T-helper 1 cell treated with Interleukin-12 subunit alpha and Interleukin-12 subunit beta and Interleukin-4 antibody, amounts not matched to agents 30 μg/mL and 1 μg/mL, for 36 hours (primary cell): ENCODE measurements around the gene SLC24A3.

ENCODE experiments used
- H3K27ac Mint-ChIP-seq: one replicate; pipeline ENCODE4 v1.8.0; 2021; ENCODE audit warnings: mild to moderate bottlenecking, mixed read lengths
- H3K27me3 Mint-ChIP-seq: one replicate; pipeline ENCODE4 v1.8.0; 2021; ENCODE audit warnings: low read depth, mixed read lengths
- H3K36me3 Mint-ChIP-seq: one replicate; pipeline ENCODE4 v1.8.0; 2021; ENCODE audit warnings: low read depth, mixed read lengths
- H3K4me1 Mint-ChIP-seq: one replicate; pipeline ENCODE4 v1.8.0; 2021; ENCODE audit warnings: low read depth, mixed read lengths
- H3K4me3 Mint-ChIP-seq: one replicate; pipeline ENCODE4 v1.8.0; 2021; ENCODE audit warnings: mild to moderate bottlenecking, moderate library complexity, mixed read lengths
- H3K9me3 Mint-ChIP-seq: one replicate; pipeline ENCODE4 v1.8.0; 2021; ENCODE audit warnings: mixed read lengths

The SLC24A3 gene

GRCh38 chr20:19711126-19711525 lies 498.7 kb downstream of the SLC24A3 start:
- Mint-ChIP-seq H3K27me3 (no peaks in the 10 kb centered on the region), H3K4me3 (no peak overlapping the region), H3K4me1 (no peaks in the 10 kb centered on the region), H3K27ac (no peak overlapping the region), H3K9me3 (peaks cover 3% of the 10 kb centered on the region), H3K36me3 (no peaks in the 10 kb centered on the region)

GRCh38 chr20:19712721-19713260 lies 500.3 kb downstream of the SLC24A3 start:
- H3K27me3 Mint-ChIP-seq: no peaks in the 10 kb centered on the region
- H3K36me3 Mint-ChIP-seq: no peaks in the 10 kb centered on the region
- no peak overlapping the region for H3K4me3 Mint-ChIP-seq
- H3K27ac Mint-ChIP-seq: no peak overlapping the region
- no peaks in the 10 kb centered on the region for H3K4me1 Mint-ChIP-seq
- peaks cover 5% of the 10 kb centered on the region for H3K9me3 Mint-ChIP-seq

GRCh38 chr20:19713822-19714578 lies 501.6 kb downstream of the SLC24A3 start:
- peaks cover 7% of the 10 kb centered on the region for H3K9me3 Mint-ChIP-seq
- H3K4me3 Mint-ChIP-seq: no peak overlapping the region
- no peaks in the 10 kb centered on the region for H3K36me3 Mint-ChIP-seq
- H3K27me3 Mint-ChIP-seq: no peaks in the 10 kb centered on the region
- H3K4me1 Mint-ChIP-seq: no peaks in the 10 kb centered on the region
- no peak overlapping the region for H3K27ac Mint-ChIP-seq

- no peaks in the 10 kb centered on the region for H3K4me1 Mint-ChIP-seq
- H3K9me3 Mint-ChIP-seq: peaks cover 7% of the 10 kb centered on the region
- no peak overlapping the region for H3K4me3 Mint-ChIP-seq
- no peaks in the 10 kb centered on the region for H3K36me3 Mint-ChIP-seq
- H3K27me3 Mint-ChIP-seq: no peaks in the 10 kb centered on the region
- no peak overlapping the region for H3K27ac Mint-ChIP-seq
Observed at GRCh38 chr20:19714579-19714840, 502.1 kb downstream of the SLC24A3 start.

GRCh38 chr20:19715986-19716385 lies 503.5 kb downstream of the SLC24A3 start:
- peaks cover 7% of the 10 kb centered on the region for H3K9me3 Mint-ChIP-seq
- H3K4me3 Mint-ChIP-seq: no peak overlapping the region
- H3K27ac Mint-ChIP-seq: no peak overlapping the region
- H3K27me3 Mint-ChIP-seq: no peaks in the 10 kb centered on the region
- no peaks in the 10 kb centered on the region for H3K36me3 Mint-ChIP-seq
- H3K4me1 Mint-ChIP-seq: no peaks in the 10 kb centered on the region

GRCh38 chr20:19718880-19719279 lies 506.4 kb downstream of the SLC24A3 start:
- Mint-ChIP-seq H3K36me3 (no peaks in the 10 kb centered on the region), H3K4me1 (no peaks in the 10 kb centered on the region), H3K9me3 (peaks cover 7% of the 10 kb centered on the region), H3K4me3 (no peak overlapping the region), H3K27ac (no peak overlapping the region), H3K27me3 (no peaks in the 10 kb centered on the region)

GRCh38 chr20:19720991-19721390 lies 508.5 kb downstream of the SLC24A3 start:
- no peak overlapping the region for H3K27ac Mint-ChIP-seq
- H3K9me3 Mint-ChIP-seq: peaks cover 4% of the 10 kb centered on the region
- no peak overlapping the region for H3K4me3 Mint-ChIP-seq
- no peaks in the 10 kb centered on the region for H3K4me1 Mint-ChIP-seq
- H3K27me3 Mint-ChIP-seq: no peaks in the 10 kb centered on the region
- no peaks in the 10 kb centered on the region for H3K36me3 Mint-ChIP-seq

- Mint-ChIP-seq H3K4me1 (no peaks in the 10 kb centered on the region), H3K4me3 (no peak overlapping the region), H3K36me3 (no peaks in the 10 kb centered on the region), H3K27me3 (no peaks in the 10 kb centered on the region), H3K27ac (no peak overlapping the region), H3K9me3 (no peaks in the 10 kb centered on the region)
Observed at GRCh38 chr20:19723051-19723450, 510.6 kb downstream of the SLC24A3 start.

- H3K4me1 Mint-ChIP-seq: no peaks in the 10 kb centered on the region
- no peaks in the 10 kb centered on the region for H3K36me3 Mint-ChIP-seq
- H3K4me3 Mint-ChIP-seq: no peak overlapping the region
- no peaks in the 10 kb centered on the region for H3K9me3 Mint-ChIP-seq
- H3K27me3 Mint-ChIP-seq: no peaks in the 10 kb centered on the region
- no peak overlapping the region for H3K27ac Mint-ChIP-seq
Observed at GRCh38 chr20:19723813-19724430, 511.5 kb downstream of the SLC24A3 start.

GRCh38 chr20:19725373-19725772 lies 512.9 kb downstream of the SLC24A3 start:
- H3K27me3 Mint-ChIP-seq: no peaks in the 10 kb centered on the region
- H3K4me3 Mint-ChIP-seq: no peak overlapping the region
- no peaks in the 10 kb centered on the region for H3K36me3 Mint-ChIP-seq
- H3K27ac Mint-ChIP-seq: no peak overlapping the region
- no peaks in the 10 kb centered on the region for H3K9me3 Mint-ChIP-seq
- H3K4me1 Mint-ChIP-seq: no peaks in the 10 kb centered on the region

- Mint-ChIP-seq H3K4me1 (no peaks in the 10 kb centered on the region), H3K4me3 (no peak overlapping the region), H3K27ac (no peak overlapping the region), H3K9me3 (no peaks in the 10 kb centered on the region), H3K27me3 (no peaks in the 10 kb centered on the region), H3K36me3 (no peaks in the 10 kb centered on the region)
Observed at GRCh38 chr20:19725814-19726525, 513.5 kb downstream of the SLC24A3 start.

- Mint-ChIP-seq H3K4me3 (no peak overlapping the region), H3K27ac (no peak overlapping the region), H3K36me3 (no peaks in the 10 kb centered on the region), H3K27me3 (no peaks in the 10 kb centered on the region), H3K9me3 (no peaks in the 10 kb centered on the region), H3K4me1 (no peaks in the 10 kb centered on the region)
Observed at GRCh38 chr20:19727251-19727847, 514.9 kb downstream of the SLC24A3 start.

GRCh38 chr20:19729672-19730071 lies 517.2 kb downstream of the SLC24A3 start:
- Mint-ChIP-seq H3K27ac (no peak overlapping the region), H3K36me3 (no peaks in the 10 kb centered on the region), H3K4me1 (no peaks in the 10 kb centered on the region), H3K27me3 (no peaks in the 10 kb centered on the region), H3K9me3 (no peaks in the 10 kb centered on the region), H3K4me3 (no peak overlapping the region)

- no peaks in the 10 kb centered on the region for H3K36me3 Mint-ChIP-seq
- H3K9me3 Mint-ChIP-seq: no peaks in the 10 kb centered on the region
- no peaks in the 10 kb centered on the region for H3K27me3 Mint-ChIP-seq
- no peak overlapping the region for H3K4me3 Mint-ChIP-seq
- no peaks in the 10 kb centered on the region for H3K4me1 Mint-ChIP-seq
- H3K27ac Mint-ChIP-seq: no peak overlapping the region
Observed at GRCh38 chr20:19730706-19731105, 518.3 kb downstream of the SLC24A3 start.

GRCh38 chr20:19734811-19735210 lies 522.4 kb downstream of the SLC24A3 start:
- Mint-ChIP-seq H3K9me3 (no peaks in the 10 kb centered on the region), H3K4me1 (peaks cover 2% of the 10 kb centered on the region), H3K27me3 (no peaks in the 10 kb centered on the region), H3K27ac (no peak overlapping the region), H3K36me3 (no peaks in the 10 kb centered on the region), H3K4me3 (no peak overlapping the region)
